OCI-LY7 (cell line): ENCODE measurements around the gene DSCAM. TPM values are rescaled to one million over a fixed set of nuclear protein-coding genes. Genes with fewer than 3 reads are reported as not detected.
A peak's percentile ranks its signal among the peaks of the same experiment; 100 is the strongest.

Experiments
- BruUV-seq: library from RNA; stranded (reverse); fragments of 400-500 nt; replicated peaks from 2 replicates; lab custom pipeline; 2021; lab: Mats Ljungman, UMichigan
- CTCF ChIA-PET: fragments of 300-600 bp; sonication (Branson Sonifier 250); formaldehyde crosslinking; loops from one replicate; lab custom pipeline; 2022; ENCODE audit warnings: antibody characterized with exemption; ENCODE audit not compliant: unreplicated experiment; lab: Charles Lee
- POLR2A ChIA-PET: fragments of 300-600 bp; sonication (Branson Sonifier 250); formaldehyde crosslinking; loops from one replicate; lab custom pipeline; 2022; ENCODE audit warnings: antibody characterized with exemption; lab: Charles Lee
- DNase-seq: peaks from one replicate; pipeline ENCODE4 v3.0.0-alpha.2; 2015; ENCODE audit warnings: low spot score
- H2AFZ ChIP-seq: fragments of 200-600 bp; sonication (generic), shearing (Covaris generic); 2 replicates; pipeline ENCODE4 v1.6.1; 2014; ENCODE audit warnings: mild to moderate bottlenecking, antibody characterized with exemption, low read length, moderate library complexity
- H3K27ac ChIP-seq: fragments of 200-600 bp; sonication (generic); 2 replicates; pipeline ENCODE4 v1.5.1; 2014; ENCODE audit warnings: mixed run types, low read depth, mild to moderate bottlenecking, moderate library complexity, low read length, inconsistent platforms; ENCODE audit not compliant: poor library complexity, severe bottlenecking
- H3K36me3 ChIP-seq: fragments of 200-600 bp; sonication (generic); 2 replicates; pipeline ENCODE4 v1.6.1; 2014; ENCODE audit warnings: mild to moderate bottlenecking, antibody characterized with exemption, low read length, moderate library complexity, mixed read lengths; ENCODE audit not compliant: insufficient read depth
- H3K4me1 ChIP-seq: fragments of 200-600 bp; sonication (generic); 2 replicates; pipeline ENCODE4 v1.5.1; 2014; ENCODE audit warnings: mild to moderate bottlenecking, low read length; ENCODE audit not compliant: insufficient read depth, poor library complexity, severe bottlenecking
- H3K4me2 ChIP-seq: fragments of 200-600 bp; sonication (generic); 2 replicates; pipeline ENCODE4 v1.6.1; 2014; ENCODE audit warnings: mild to moderate bottlenecking, low read length
- H3K4me3 ChIP-seq: fragments of 200-600 bp; sonication (generic); 2 replicates; pipeline ENCODE4 v1.5.1; 2014; ENCODE audit warnings: mild to moderate bottlenecking, low read depth, low read length; ENCODE audit not compliant: poor library complexity, severe bottlenecking
- H3K79me2 ChIP-seq: fragments of 200-600 bp; sonication (generic); 2 replicates; pipeline ENCODE4 v1.6.1; 2016; ENCODE audit warnings: low read depth, mild to moderate bottlenecking, low read length, moderate library complexity, mixed read lengths; ENCODE audit not compliant: insufficient read depth
- H3K9me2 ChIP-seq: fragments of 200-600 bp; sonication (generic); 2 replicates; pipeline ENCODE4 v1.6.1; 2016; ENCODE audit warnings: mild to moderate bottlenecking, low read length, mixed read lengths; ENCODE audit not compliant: insufficient read depth
- H3K9me3 ChIP-seq: fragments of 200-600 bp; sonication (generic); 2 replicates; pipeline ENCODE4 v1.6.1; 2014; ENCODE audit warnings: mild to moderate bottlenecking, mixed run types, low read length, mixed read lengths
- H4K20me1 ChIP-seq: fragments of 200-600 bp; sonication (generic); 2 replicates; pipeline ENCODE4 v1.6.1; 2014; ENCODE audit warnings: mild to moderate bottlenecking, antibody characterized with exemption, low read length, moderate library complexity, mixed read lengths; ENCODE audit not compliant: insufficient read depth
- EZH2phosphoT487 ChIP-seq: fragments of 200-600 bp; sonication (generic); IDR thresholded peaks from 2 replicates; pipeline ENCODE4 v1.6.1; 2018; ENCODE audit warnings: low read depth, borderline replicate concordance, mild to moderate bottlenecking, mixed run types, antibody characterized with exemption, low read length, moderate library complexity, mixed read lengths
- intact Hi-C: fragments of 100-400 bp; cut with micrococcal nuclease; formaldehyde crosslinking; loops from one replicate; pipeline ENCODE4 v1.10.0; 2022; ENCODE audit not compliant: unreplicated experiment
- total RNA-seq, 2 experiments: library from RNA; depleted of rRNA in 1 of 2; stranded (reverse); fragments of >200 nt in 1 of 2; shearing (Covaris generic) in 1 of 2; gene quantifications; 2 replicates each; pipeline ENCODE4 v1.2.3, GENCODE V29; 2014 to 2022
- TF ChIP-seq, protein P1 (sequence below): fragments of 200-600 bp; sonication (generic); conservative IDR thresholded peaks from 2 replicates; pipeline ENCODE4 v1.5.1; 2014; ENCODE audit warnings: mild to moderate bottlenecking, antibody characterized with exemption, low read length, moderate library complexity, mixed read lengths

Gene DSCAM
- total RNA-seq, 2 experiments from 2014 or later, result not detected

DNA sequence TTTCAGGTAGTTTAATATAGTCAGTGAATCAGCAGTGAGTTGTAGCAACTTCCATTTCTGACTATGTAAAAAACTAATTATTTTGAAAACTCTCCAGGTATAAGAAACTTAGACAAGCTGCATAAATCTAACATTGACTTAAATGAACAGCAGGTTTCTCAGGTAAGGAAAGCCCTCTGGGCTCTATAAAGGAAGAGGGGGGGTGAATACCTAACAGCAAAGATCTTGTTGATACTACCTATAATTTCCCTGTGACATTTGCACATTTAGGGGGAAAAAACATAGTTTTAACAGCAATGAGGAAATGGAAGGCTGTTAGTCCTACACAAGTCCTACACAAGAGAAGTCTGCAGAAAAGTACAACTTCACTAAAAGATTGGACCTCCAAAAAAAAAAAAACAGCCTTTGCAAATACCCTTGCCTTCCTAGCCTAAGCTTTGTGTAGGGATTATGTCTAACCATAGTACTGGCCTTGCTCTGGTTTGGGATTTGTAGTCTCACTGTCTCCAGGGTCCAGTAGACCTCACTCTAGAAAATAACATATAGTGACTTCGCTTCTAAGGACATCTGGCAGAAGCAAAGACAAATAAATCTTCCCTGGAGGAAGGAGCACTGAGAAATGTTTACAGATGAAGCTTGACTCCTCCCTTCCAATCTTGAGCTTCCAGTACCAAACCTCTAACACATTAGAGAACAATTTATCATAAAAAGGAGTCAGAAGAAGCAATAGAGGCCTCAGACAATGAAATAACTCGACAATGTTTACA, 459.8 kb downstream of the DSCAM start:
- H3K4me2 ChIP-seq, result no peak overlapping the region
- H3K9me2 ChIP-seq, result no peaks in the 10 kb centered on the region
- H3K9me3 ChIP-seq, result peaks cover 3% of the 10 kb centered on the region; the same call in 1 of the 2 replicates
- no peak overlapping the region for H2AFZ ChIP-seq
- no peaks in the 10 kb centered on the region for H3K36me3 ChIP-seq
- TF ChIP-seq, protein P1, sequence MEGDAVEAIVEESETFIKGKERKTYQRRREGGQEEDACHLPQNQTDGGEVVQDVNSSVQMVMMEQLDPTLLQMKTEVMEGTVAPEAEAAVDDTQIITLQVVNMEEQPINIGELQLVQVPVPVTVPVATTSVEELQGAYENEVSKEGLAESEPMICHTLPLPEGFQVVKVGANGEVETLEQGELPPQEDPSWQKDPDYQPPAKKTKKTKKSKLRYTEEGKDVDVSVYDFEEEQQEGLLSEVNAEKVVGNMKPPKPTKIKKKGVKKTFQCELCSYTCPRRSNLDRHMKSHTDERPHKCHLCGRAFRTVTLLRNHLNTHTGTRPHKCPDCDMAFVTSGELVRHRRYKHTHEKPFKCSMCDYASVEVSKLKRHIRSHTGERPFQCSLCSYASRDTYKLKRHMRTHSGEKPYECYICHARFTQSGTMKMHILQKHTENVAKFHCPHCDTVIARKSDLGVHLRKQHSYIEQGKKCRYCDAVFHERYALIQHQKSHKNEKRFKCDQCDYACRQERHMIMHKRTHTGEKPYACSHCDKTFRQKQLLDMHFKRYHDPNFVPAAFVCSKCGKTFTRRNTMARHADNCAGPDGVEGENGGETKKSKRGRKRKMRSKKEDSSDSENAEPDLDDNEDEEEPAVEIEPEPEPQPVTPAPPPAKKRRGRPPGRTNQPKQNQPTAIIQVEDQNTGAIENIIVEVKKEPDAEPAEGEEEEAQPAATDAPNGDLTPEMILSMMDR, result no peak
- TF ChIP-seq EZH2phosphoT487, result no peak
- intact Hi-C loops, result no loop called here
- no peaks in the 10 kb centered on the region for H3K4me1 ChIP-seq
- CTCF ChIA-PET, result no interaction called here
- no peaks in the 10 kb centered on the region for H3K79me2 ChIP-seq
- no peaks in the 10 kb centered on the region for H4K20me1 ChIP-seq
- H3K27ac ChIP-seq, result no peak overlapping the region
- no peak overlapping the region for H3K4me3 ChIP-seq
- no peak for DNase-seq
- POLR2A ChIA-PET, result interaction anchor here (0.5 to 0.7 kb wide), 3 partner anchors 135 to 488 kb away, joined by 3 read pairs; no protein-coding TSS in a partner anchor
- BruUV-seq, result no TSS peak

DNA sequence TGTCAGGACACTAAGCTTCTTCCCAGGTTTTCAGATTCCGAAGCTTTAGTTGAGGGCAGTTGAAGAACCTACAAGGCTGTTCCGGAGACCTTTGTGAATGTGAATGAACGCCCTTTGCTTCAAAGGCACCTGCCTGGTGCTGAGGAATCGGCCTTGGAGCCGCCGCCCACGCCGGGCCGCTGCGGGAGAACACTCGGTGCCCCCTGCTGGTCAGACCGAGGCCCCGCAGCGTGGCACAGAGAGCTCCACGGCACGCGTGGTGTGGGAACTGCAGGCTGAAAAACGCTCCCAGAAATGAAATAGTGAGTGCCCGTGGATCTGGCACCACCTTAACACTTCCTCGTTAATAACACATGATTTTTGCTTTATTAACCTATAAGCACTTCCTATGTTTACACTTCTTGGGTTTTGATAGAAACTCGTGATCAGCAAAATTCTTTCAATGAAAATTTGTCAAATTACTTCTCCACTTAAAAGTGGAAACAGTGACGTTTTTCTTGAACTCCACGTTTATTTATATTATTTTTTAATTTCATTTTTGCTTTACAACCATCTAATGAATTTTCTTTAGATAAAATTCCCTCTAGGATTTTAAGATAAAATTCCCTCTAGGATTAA, 460.6 kb downstream of the DSCAM start:
- DNase-seq, result peak; percentile 7
- CTCF ChIA-PET, result no interaction called here
- no peak overlapping the region for H3K4me2 ChIP-seq
- TF ChIP-seq, protein P1, result peak; percentile 79
- TF ChIP-seq EZH2phosphoT487, result no peak
- H3K27ac ChIP-seq, result no peak overlapping the region
- no TSS peak for BruUV-seq
- no peaks in the 10 kb centered on the region for H3K4me1 ChIP-seq
- H3K9me3 ChIP-seq, result peaks cover 3% of the 10 kb centered on the region; the same call in 1 of the 2 replicates
- H2AFZ ChIP-seq, result no peak overlapping the region
- no peaks in the 10 kb centered on the region for H3K9me2 ChIP-seq
- no peaks in the 10 kb centered on the region for H3K79me2 ChIP-seq
- intact Hi-C loops, result no loop called here
- no peaks in the 10 kb centered on the region for H3K36me3 ChIP-seq
- H3K4me3 ChIP-seq, result no peak overlapping the region
- POLR2A ChIA-PET, result interaction anchor here (0.6 kb wide), 1 partner anchor 135 kb away, joined by 3 read pairs; no protein-coding TSS in a partner anchor
- H4K20me1 ChIP-seq, result no peaks in the 10 kb centered on the region

GRCh38 chr21:40385883-40386282, 461.1 kb downstream of the DSCAM start:
- no TSS peak for BruUV-seq
- Histone ChIP-seq H2AFZ (no peak overlapping the region), H3K79me2 (no peaks in the 10 kb centered on the region), H3K4me3 (no peak overlapping the region), H3K4me1 (no peaks in the 10 kb centered on the region), H3K36me3 (no peaks in the 10 kb centered on the region), H3K4me2 (no peak overlapping the region), H4K20me1 (no peaks in the 10 kb centered on the region), H3K9me3 (peaks cover 3% of the 10 kb centered on the region; the same call in 1 of the 2 replicates), H3K9me2 (no peaks in the 10 kb centered on the region), H3K27ac (no peak overlapping the region)
- intact Hi-C loops, result no loop called here
- ChIA-PET POLR2A (no interaction called here), CTCF (interaction anchor here (0.6 kb wide), 1 partner anchor 137 kb away, joined by 3 read pairs; no protein-coding TSS in a partner anchor)
- no peak for DNase-seq
- TF ChIP-seq EZH2phosphoT487, result no peak
- TF ChIP-seq, protein P1, result no peak
